Lung (tissue), 12 donors: ENCODE measurements around the gene MCTP1. TPM values are rescaled to one million over a fixed set of nuclear protein-coding genes. Genes with fewer than 3 reads are reported as not detected.
A peak's percentile ranks its signal among the peaks of the same experiment; 100 is the strongest.

Experiments
- ATAC-seq: fragments of 200-7000 bp; cut with Tn5 transposase; one replicate; pipeline ENCODE4 v1.9.1; 2020; ENCODE audit warnings: moderate number of reproducible peaks; ENCODE audit not compliant: insufficient read depth, low FRiP score
- DNase-seq, 3 donors: peaks; one replicate each; pipeline ENCODE4 v3.0.0-alpha.2; 2013 to 2017
- H3K27ac ChIP-seq, 2 donors: one replicate each; pipeline ENCODE4 v1.5.1; 2013; ENCODE audit warnings: mild to moderate bottlenecking in 2 of 2, moderate library complexity in 2 of 2, control low read depth in 1 of 2, inconsistent platforms in 1 of 2, low read depth in 1 of 2, low read length in 1 of 2
- H3K27me3 ChIP-seq, 3 donors: one replicate each; pipeline ENCODE4 v1.5.1; 2013; ENCODE audit warnings: low read length in 2 of 3; ENCODE audit not compliant: control insufficient read depth in 3 of 3, insufficient read depth in 3 of 3
- H3K36me3 ChIP-seq, 4 donors: one replicate each; pipeline ENCODE4 v1.5.1; 2013; ENCODE audit warnings: low read length in 4 of 4, mild to moderate bottlenecking in 1 of 4, moderate library complexity in 1 of 4; ENCODE audit not compliant: control insufficient read depth in 4 of 4, insufficient read depth in 4 of 4
- H3K4me1 ChIP-seq, 5 donors: one replicate each; pipeline ENCODE4 v1.5.1; 2013; ENCODE audit warnings: low read length in 5 of 5, mild to moderate bottlenecking in 2 of 5, moderate library complexity in 1 of 5; ENCODE audit not compliant: control insufficient read depth in 5 of 5, insufficient read depth in 5 of 5
- H3K4me3 ChIP-seq: one replicate; pipeline ENCODE4 v1.5.1; 2013; ENCODE audit warnings: mild to moderate bottlenecking, control low read depth, moderate library complexity
- H3K9ac ChIP-seq, 2 donors: one replicate each; pipeline ENCODE4 v1.5.1; 2013; ENCODE audit warnings: low read length in 2 of 2, control low read depth in 1 of 2; ENCODE audit not compliant: insufficient read depth in 1 of 2
- H3K9me3 ChIP-seq, 4 donors: one replicate each; pipeline ENCODE4 v1.5.1; 2013; ENCODE audit warnings: low read length in 3 of 4, mild to moderate bottlenecking in 1 of 4, moderate library complexity in 1 of 4; ENCODE audit not compliant: control insufficient read depth in 4 of 4, insufficient read depth in 3 of 4
- WGBS, 2 donors: extraction: QIAGEN DNeasy Blood & Tissue Kit; methylation state at CpG; one replicate each; pipeline ENCODE4 v1.1.7; 2013; 5-methylcytosine and 5-hydroxymethylcytosine counted together
- polyA plus RNA-seq, 2 donors: library from polyadenylated mRNA; stranded (reverse); fragments of 200-250 nt; gene quantifications; one replicate each; pipeline ENCODE4 v1.2.1, GENCODE V29; 2013
- total RNA-seq, 2 donors: library from RNA; depleted of rRNA in 1 of 2; stranded (reverse); fragments of >200 nt in 1 of 2; gene quantifications; one replicate each; pipeline ENCODE4 v1.2.1, GENCODE V29; 2014 to 2021
- TF ChIP-seq, protein P1 (sequence below): IDR thresholded peaks from 2 replicates; pipeline ENCODE4 v1.5.1; 2012; ENCODE audit warnings: mild to moderate bottlenecking; ENCODE audit errors: control extremely low read depth, extremely low read depth
- donor health status: control.
- donor health status: control.
- donor health status: Bipolar disorder and iron deficiency.
- donor health status: healthy.
- donor health status: DM: yes; HTN: yes; CAD: no.

The MCTP1 gene
- total and polyA plus RNA-seq, 4 donors, result 5.8 to 34.8 (median 27.4) TPM

DNA sequence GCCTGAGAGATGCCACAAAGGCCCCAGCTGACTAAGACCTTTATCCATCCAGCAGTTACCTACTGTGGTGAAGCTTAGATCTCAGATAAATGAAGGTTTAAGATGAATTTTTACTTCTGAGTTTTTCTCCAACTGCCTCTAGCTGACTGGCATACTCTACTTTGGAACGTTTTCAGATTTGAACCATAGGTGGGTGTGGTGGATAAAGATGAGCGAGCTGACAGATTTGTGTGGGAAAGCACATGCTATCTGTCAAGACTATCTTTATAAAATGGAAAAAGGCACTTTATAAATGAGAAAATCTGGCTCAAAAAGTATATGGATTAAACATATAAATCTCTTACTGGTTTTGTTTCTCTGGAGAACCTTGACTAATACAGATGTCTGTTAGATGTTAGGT lies 160.8 kb downstream of the MCTP1 start:
- no peak overlapping the region for H3K9ac ChIP-seq
- WGBS, 2 donors, result 91 to 94% methylated on average over 2 of the region's 2 CpGs
- H3K4me1 ChIP-seq, result no peaks in the 10 kb centered on the region
- no peak overlapping the region for H3K4me3 ChIP-seq
- no peak overlapping the region for H3K27ac ChIP-seq
- no peaks in the 10 kb centered on the region for H3K9me3 ChIP-seq
- no peak for DNase-seq
- TF ChIP-seq, protein P1, sequence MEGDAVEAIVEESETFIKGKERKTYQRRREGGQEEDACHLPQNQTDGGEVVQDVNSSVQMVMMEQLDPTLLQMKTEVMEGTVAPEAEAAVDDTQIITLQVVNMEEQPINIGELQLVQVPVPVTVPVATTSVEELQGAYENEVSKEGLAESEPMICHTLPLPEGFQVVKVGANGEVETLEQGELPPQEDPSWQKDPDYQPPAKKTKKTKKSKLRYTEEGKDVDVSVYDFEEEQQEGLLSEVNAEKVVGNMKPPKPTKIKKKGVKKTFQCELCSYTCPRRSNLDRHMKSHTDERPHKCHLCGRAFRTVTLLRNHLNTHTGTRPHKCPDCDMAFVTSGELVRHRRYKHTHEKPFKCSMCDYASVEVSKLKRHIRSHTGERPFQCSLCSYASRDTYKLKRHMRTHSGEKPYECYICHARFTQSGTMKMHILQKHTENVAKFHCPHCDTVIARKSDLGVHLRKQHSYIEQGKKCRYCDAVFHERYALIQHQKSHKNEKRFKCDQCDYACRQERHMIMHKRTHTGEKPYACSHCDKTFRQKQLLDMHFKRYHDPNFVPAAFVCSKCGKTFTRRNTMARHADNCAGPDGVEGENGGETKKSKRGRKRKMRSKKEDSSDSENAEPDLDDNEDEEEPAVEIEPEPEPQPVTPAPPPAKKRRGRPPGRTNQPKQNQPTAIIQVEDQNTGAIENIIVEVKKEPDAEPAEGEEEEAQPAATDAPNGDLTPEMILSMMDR, result no peak
- H3K36me3 ChIP-seq, result no peaks in the 10 kb centered on the region
- ATAC-seq, result no peak
- no peaks in the 10 kb centered on the region for H3K27me3 ChIP-seq

DNA sequence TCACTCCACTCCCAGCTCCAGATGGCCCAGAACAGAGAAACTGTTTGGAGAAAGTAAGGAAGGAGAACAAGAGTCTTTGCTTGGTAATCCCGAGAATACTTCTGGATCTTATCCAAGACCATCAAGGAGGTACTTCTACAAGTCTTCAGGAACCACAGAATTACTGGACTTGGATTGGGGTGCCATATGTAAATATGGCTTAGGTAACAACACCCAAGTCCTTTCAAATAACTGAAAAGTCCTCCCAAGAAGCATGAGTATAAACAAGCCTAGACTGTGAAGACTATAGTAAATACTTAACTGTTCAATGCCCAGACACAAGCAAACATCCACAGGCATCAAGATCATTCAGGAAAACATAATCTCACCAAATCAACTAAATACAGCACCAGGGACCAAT lies 170.0 kb downstream of the MCTP1 start:
- H3K4me3 ChIP-seq, result no peak overlapping the region
- no peaks in the 10 kb centered on the region for H3K36me3 ChIP-seq
- peaks cover 0 to 3% (median 0%) of the 10 kb centered on the region in 4 donors for H3K9me3 ChIP-seq
- no peaks in the 10 kb centered on the region for H3K4me1 ChIP-seq
- no peak for ATAC-seq
- DNase-seq, result no peak
- WGBS, 2 donors, result 71 to 81% methylated on average over 1 of the region's 1 CpG
- TF ChIP-seq, protein P1, result no peak
- H3K27ac ChIP-seq, result no peak overlapping the region
- H3K27me3 ChIP-seq, result no peaks in the 10 kb centered on the region
- H3K9ac ChIP-seq, result no peak overlapping the region

DNA sequence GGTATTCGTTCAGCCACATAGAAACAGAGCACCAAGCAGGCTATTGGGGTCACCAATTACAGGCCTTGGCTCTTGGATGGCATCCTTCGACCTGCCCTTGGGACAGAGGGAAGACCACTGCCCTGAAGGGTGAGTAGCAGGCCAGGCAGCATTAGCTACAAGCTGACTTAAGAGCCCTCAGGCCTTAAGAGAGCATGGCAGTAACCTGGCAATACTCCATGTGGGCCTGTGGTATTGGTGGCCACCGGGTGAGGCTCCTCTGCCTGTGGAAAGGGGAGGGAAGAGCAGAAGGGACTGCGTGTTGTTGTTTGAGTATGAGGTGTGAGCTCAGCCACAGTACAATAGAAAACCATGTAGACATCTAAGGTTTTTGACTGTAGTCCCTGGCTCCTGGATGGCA lies 170.6 kb downstream of the MCTP1 start:
- H3K4me3 ChIP-seq, result no peak overlapping the region
- 81 to 88% methylated on average over 4 of the region's 4 CpGs for WGBS, 2 donors
- no peak overlapping the region for H3K9ac ChIP-seq
- no peak overlapping the region for H3K27ac ChIP-seq
- no peaks in the 10 kb centered on the region for H3K36me3 ChIP-seq
- no peaks in the 10 kb centered on the region for H3K4me1 ChIP-seq
- DNase-seq (no peak), ATAC-seq (no peak)
- H3K27me3 ChIP-seq, result no peaks in the 10 kb centered on the region
- H3K9me3 ChIP-seq, result peaks cover 0 to 3% (median 0%) of the 10 kb centered on the region in 4 donors
- TF ChIP-seq, protein P1, result no peak

DNA sequence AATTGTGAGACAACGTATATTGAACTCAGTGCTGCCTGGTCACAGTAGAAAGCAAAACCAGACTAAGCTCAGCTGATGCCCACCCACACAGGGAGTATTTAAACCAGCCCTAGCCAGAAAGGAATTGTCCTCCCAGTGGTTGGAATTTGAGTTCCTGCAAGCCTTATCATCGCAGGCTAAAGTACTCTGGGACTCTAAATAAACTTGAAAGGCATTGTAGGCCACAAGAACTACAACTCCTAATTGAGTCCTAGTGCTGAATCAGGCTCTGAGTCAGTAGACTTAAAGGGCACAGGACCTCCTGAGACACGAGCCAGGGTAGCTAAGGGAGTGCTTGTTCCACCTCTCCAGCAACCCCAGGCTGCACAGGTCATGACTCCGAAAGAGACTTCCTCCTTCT lies 171.4 kb downstream of the MCTP1 start:
- H3K9me3 ChIP-seq, result peaks cover 0 to 3% (median 0%) of the 10 kb centered on the region in 4 donors
- TF ChIP-seq, protein P1, result no peak
- ATAC-seq, result no peak
- WGBS, 2 donors, result 69 to 81% methylated on average over 4 of the region's 4 CpGs
- H3K36me3 ChIP-seq, result no peaks in the 10 kb centered on the region
- no peak overlapping the region for H3K9ac ChIP-seq
- no peak overlapping the region for H3K27ac ChIP-seq
- H3K27me3 ChIP-seq, result no peaks in the 10 kb centered on the region
- DNase-seq, result peak in 1 of 3 donors; percentile 23
- H3K4me3 ChIP-seq, result no peak overlapping the region
- no peaks in the 10 kb centered on the region for H3K4me1 ChIP-seq
